IMR-90 (cell line): Measurements from ENCODE around the gene TEC. TPM values are rescaled to one million over a fixed set of nuclear protein-coding genes. Genes with fewer than 3 reads are reported as not detected.

Experiments
- ATAC-seq: fragments of 200-7000 bp; cut with Tn5 transposase; 2 replicates; pipeline ENCODE4 v1.9.1; 2020; ENCODE audit warnings: low read depth, mild to moderate bottlenecking, moderate library complexity
- BruUV-seq: library from RNA; stranded (reverse); fragments of 400-500 nt; replicated peaks from 2 replicates; lab custom pipeline; 2021; lab: Mats Ljungman, UMichigan
- CTCF ChIA-PET: fragments of 300-600 bp; formaldehyde crosslinking; extraction: SDS; loops from one replicate; lab custom pipeline; 2021; ENCODE audit warnings: antibody characterized with exemption; lab: Yijun Ruan, JAX
- POLR2A ChIA-PET: fragments of 300-600 bp; sonication (Branson Sonifier 250); formaldehyde crosslinking; loops from one replicate; lab custom pipeline; 2022; ENCODE audit warnings: antibody characterized with exemption; ENCODE audit not compliant: unreplicated experiment; lab: Charles Lee
- DNase-seq: peaks from one replicate; pipeline ENCODE4 v3.0.0; 2013
- H2AFZ ChIP-seq: replicated peaks from 2 replicates; pipeline ENCODE3; 2013; ENCODE audit warnings: low read length, mild to moderate bottlenecking; ENCODE audit not compliant: poor library complexity
- H2AK5ac ChIP-seq: 2 replicates; pipeline ENCODE4 v1.6.1; 2013; ENCODE audit warnings: low read depth, low read length, inconsistent platforms
- H2AK9ac ChIP-seq: replicated peaks from 2 replicates; pipeline ENCODE3; 2013; ENCODE audit warnings: mild to moderate bottlenecking, low read depth, low read length, moderate library complexity; ENCODE audit not compliant: poor library complexity
- H2BK120ac ChIP-seq: 2 replicates; pipeline ENCODE4 v1.6.1; 2013; ENCODE audit warnings: low read depth, low read length, inconsistent platforms
- H2BK15ac ChIP-seq: 3 replicates; pipeline ENCODE4 v1.6.1; 2013; ENCODE audit warnings: low read depth, low read length, inconsistent platforms
- H2BK20ac ChIP-seq: 2 replicates; pipeline ENCODE4 v1.6.1; 2013; ENCODE audit warnings: low read depth, mild to moderate bottlenecking, inconsistent platforms, low read length, moderate library complexity
- H2BK5ac ChIP-seq: 2 replicates; pipeline ENCODE4 v1.6.1; 2013; ENCODE audit warnings: mild to moderate bottlenecking, low read depth, low read length, inconsistent platforms; ENCODE audit not compliant: poor library complexity, severe bottlenecking
- H3K14ac ChIP-seq: replicated peaks from 2 replicates; pipeline ENCODE4 v1.6.1; 2013; ENCODE audit warnings: low read depth, low read length, inconsistent platforms
- H3K18ac ChIP-seq: 2 replicates; pipeline ENCODE4 v1.6.1; 2013; ENCODE audit warnings: low read depth, low read length, control low read depth
- H3K23ac ChIP-seq: 2 replicates; pipeline ENCODE4 v1.6.1; 2013; ENCODE audit warnings: low read depth, low read length, inconsistent platforms
- H3K27ac ChIP-seq: 2 replicates; pipeline ENCODE4 v1.5.1; 2013; ENCODE audit warnings: mild to moderate bottlenecking, control low read depth, low read length; ENCODE audit not compliant: insufficient read depth
- H3K27me3 ChIP-seq: 2 replicates; pipeline ENCODE4 v1.6.1; 2013; ENCODE audit warnings: low read length; ENCODE audit not compliant: control insufficient read depth, insufficient read depth
- H3K36me3 ChIP-seq: 2 replicates; pipeline ENCODE4 v1.6.1; 2013; ENCODE audit warnings: low read length, mixed read lengths; ENCODE audit not compliant: control insufficient read depth, insufficient read depth
- H3K4ac ChIP-seq: 2 replicates; pipeline ENCODE4 v1.6.1; 2013; ENCODE audit warnings: low read depth, low read length, inconsistent platforms
- H3K4me1 ChIP-seq: 2 replicates; pipeline ENCODE4 v1.6.1; 2013; ENCODE audit warnings: low read length, mixed read lengths; ENCODE audit not compliant: control insufficient read depth, insufficient read depth
- H3K4me2 ChIP-seq: 2 replicates; pipeline ENCODE4 v1.6.1; 2013; ENCODE audit warnings: low read depth, mild to moderate bottlenecking, control low read depth, low read length, moderate library complexity
- H3K4me3 ChIP-seq: 2 replicates; pipeline ENCODE4 v1.5.1; 2013; ENCODE audit warnings: low read depth, mild to moderate bottlenecking, control low read depth, low read length, moderate library complexity; ENCODE audit not compliant: insufficient read depth
- H3K56ac ChIP-seq: 2 replicates; pipeline ENCODE4 v1.6.1; 2013; ENCODE audit warnings: low read length, inconsistent platforms; ENCODE audit not compliant: insufficient read depth; ENCODE audit errors: extremely low read depth
- H3K79me1 ChIP-seq, 2 experiments: 2 replicates each; pipeline ENCODE4 v1.6.1; 2013; ENCODE audit warnings: low read length in 2 of 2, inconsistent platforms in 1 of 2, low read depth in 1 of 2
- H3K9ac ChIP-seq: 2 replicates; pipeline ENCODE4 v1.6.1; 2013; ENCODE audit warnings: low read depth, low read length, control low read depth
- H3K9me1 ChIP-seq: 2 replicates; pipeline ENCODE4 v1.6.1; 2013; ENCODE audit warnings: low read length, inconsistent platforms; ENCODE audit not compliant: insufficient read depth
- H3K9me3 ChIP-seq: 2 replicates; pipeline ENCODE4 v1.6.1; 2013; ENCODE audit warnings: low read length; ENCODE audit not compliant: control insufficient read depth, insufficient read depth
- H4K20me1 ChIP-seq: 2 replicates; pipeline ENCODE4 v1.6.1; 2013; ENCODE audit warnings: low read length, inconsistent platforms; ENCODE audit not compliant: insufficient read depth
- H4K5ac ChIP-seq: 2 replicates; pipeline ENCODE4 v1.6.1; 2013; ENCODE audit warnings: mild to moderate bottlenecking, low read depth, low read length, control low read depth
- H4K8ac ChIP-seq, 2 experiments: 2 replicates each; pipeline ENCODE4 v1.6.1; 2013; ENCODE audit warnings: low read depth in 2 of 2, low read length in 2 of 2, control low read depth in 1 of 2, inconsistent platforms in 1 of 2
- H4K91ac ChIP-seq: 2 replicates; pipeline ENCODE4 v1.6.1; 2013; ENCODE audit warnings: low read depth, low read length, inconsistent platforms; ENCODE audit not compliant: insufficient read depth
- BHLHE40 ChIP-seq: fragments of 150-350 bp; IDR thresholded peaks from 2 replicates; pipeline ENCODE4 v1.6.1; 2016; ENCODE audit warnings: mild to moderate bottlenecking, low read depth, low read length
- CEBPB ChIP-seq: IDR thresholded peaks from 2 replicates; pipeline ENCODE4 v1.6.1; 2012; ENCODE audit warnings: low read depth, low read length, improper control_type of control experiment
- CHD1 ChIP-seq: IDR thresholded peaks from 2 replicates; pipeline ENCODE4 v1.6.1; 2012; ENCODE audit warnings: low read depth, low read length, improper control_type of control experiment
- FOS ChIP-seq: fragments of 150-350 bp; IDR thresholded peaks from 2 replicates; pipeline ENCODE4 v1.6.1; 2016; ENCODE audit warnings: low read depth, low read length
- MAFK ChIP-seq: IDR thresholded peaks from 2 replicates; pipeline ENCODE4 v1.6.1; 2012; ENCODE audit warnings: low read depth, low read length, improper control_type of control experiment
- MAZ ChIP-seq: IDR thresholded peaks from 2 replicates; pipeline ENCODE4 v1.6.1; 2012; ENCODE audit warnings: low read depth, mild to moderate bottlenecking, low read length, improper control_type of control experiment, moderate library complexity, borderline replicate concordance
- MXI1 ChIP-seq: IDR thresholded peaks from 2 replicates; pipeline ENCODE4 v1.6.1; 2012; ENCODE audit warnings: low read depth, mild to moderate bottlenecking, low read length, moderate library complexity, borderline replicate concordance
- NFE2L2 ChIP-seq: fragments of 150-350 bp; IDR thresholded peaks from 2 replicates; pipeline ENCODE4 v1.6.1; 2016; ENCODE audit warnings: low read depth, mild to moderate bottlenecking, low read length
- POLR2A ChIP-seq: IDR thresholded peaks from 2 replicates; pipeline ENCODE4 v1.6.1; 2012; ENCODE audit warnings: mild to moderate bottlenecking, low read depth, low read length
- RAD21 ChIP-seq: IDR thresholded peaks from 2 replicates; pipeline ENCODE4 v1.6.1; 2012; ENCODE audit warnings: low read length, improper control_type of control experiment
- RCOR1 ChIP-seq: IDR thresholded peaks from 2 replicates; pipeline ENCODE4 v1.6.1; 2012; ENCODE audit warnings: mild to moderate bottlenecking, low read length, improper control_type of control experiment; ENCODE audit not compliant: insufficient replicate concordance
- RFX5 ChIP-seq: IDR thresholded peaks from 2 replicates; pipeline ENCODE4 v1.8.0; 2012; ENCODE audit warnings: low read depth, mild to moderate bottlenecking, low read length, moderate library complexity
- SMC3 ChIP-seq: fragments of 150-350 bp; IDR thresholded peaks from 2 replicates; pipeline ENCODE4 v1.6.1; 2016; ENCODE audit warnings: low read depth, mild to moderate bottlenecking, antibody characterized with exemption, low read length, moderate library complexity
- USF2 ChIP-seq: fragments of 150-350 bp; IDR thresholded peaks from 2 replicates; pipeline ENCODE4 v1.6.1; 2017; ENCODE audit warnings: mild to moderate bottlenecking, antibody characterized with exemption, low read length, low read depth
- WGBS, 2 experiments: methylation state at CpG; one replicate each; pipeline versions ENCODE4 v1.1.5 to v1.1.7; 2013; ENCODE audit warnings: missing lambda C conversion rate in 2 of 2; ENCODE audit not compliant: insufficient read length in 1 of 2; ENCODE audit errors: extremely low coverage in 2 of 2; 5-methylcytosine and 5-hydroxymethylcytosine counted together
- dilution Hi-C: fragments of 300-500 bp; cut with HindIII; formaldehyde crosslinking; loops from one replicate; pipeline ENCODE4 v1.14.3; 2018; ENCODE audit warnings: low sequenced_read_pairs; ENCODE audit not compliant: unreplicated experiment
- in situ Hi-C: fragments of 300-500 bp; cut with MboI; formaldehyde crosslinking; loops from 3 replicates; pipeline ENCODE4 v1.14.3; 2019; ENCODE audit warnings: low sequenced_read_pairs, inconsistent platforms, mixed read lengths
- intact Hi-C: fragments of 100-400 bp; cut with micrococcal nuclease; formaldehyde crosslinking; loops from 2 replicates; pipeline ENCODE4 v1.10.0; 2022
- polyA plus RNA-seq, 3 experiments: library from polyadenylated mRNA; depleted of rRNA; stranded (reverse); fragments of >200 nt; gene quantifications; 2 replicates each; pipeline ENCODE4 v1.2.3, GENCODE V29; 2012; ENCODE audit warnings: low replicate concordance in 1 of 3
- total RNA-seq: library from RNA; depleted of rRNA; stranded (reverse); fragments of >200 nt; gene quantifications from 2 replicates; pipeline ENCODE4 v1.2.3, GENCODE V29; 2012
- TF ChIP-seq, protein P1 (sequence below): fragments of 150-350 bp; IDR thresholded peaks from 2 replicates; pipeline ENCODE4 v1.6.1; 2016; ENCODE audit warnings: low read depth, mild to moderate bottlenecking, low read length, moderate library complexity, borderline replicate concordance
- TF ChIP-seq, protein P2 (sequence below): conservative IDR thresholded peaks from 2 replicates; pipeline ENCODE4 v1.5.1; 2012; ENCODE audit warnings: mild to moderate bottlenecking, low read depth, low read length, improper control_type of control experiment

Gene TEC
- total and polyA plus RNA-seq, 2 of the 4 experiments (the other 2 are of a cell fraction), result 0.39 to 0.54 TPM

DNA sequence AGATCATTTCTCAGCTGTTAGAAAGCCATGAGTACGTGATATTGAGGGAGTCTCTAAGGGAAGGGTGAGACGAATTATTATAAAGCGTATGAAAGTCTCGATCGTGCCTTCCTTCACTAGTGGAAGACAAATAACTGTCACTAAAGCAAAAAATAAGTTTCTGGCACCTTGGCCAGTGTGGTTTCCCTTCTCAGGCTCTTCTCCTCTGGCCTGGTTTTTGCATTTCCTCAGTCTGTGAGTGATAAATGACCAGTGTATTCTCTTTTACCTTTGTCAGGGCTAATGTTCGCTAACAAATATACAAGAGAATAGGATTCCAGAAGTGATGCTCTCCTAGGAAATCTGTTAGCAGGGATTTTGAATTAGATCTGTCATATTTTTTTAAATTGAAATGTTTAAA lies 155.2 kb downstream of the TEC start:
- H3K9me3 ChIP-seq, result no peaks in the 10 kb centered on the region
- H2AK9ac ChIP-seq, result no peak overlapping the region
- no peak overlapping the region for H2AK5ac ChIP-seq
- dilution Hi-C loops, result no loop called here
- H3K23ac ChIP-seq, result no peak overlapping the region
- no peak overlapping the region for H3K14ac ChIP-seq
- H4K91ac ChIP-seq, result no peak overlapping the region
- H3K9me1 ChIP-seq, result no peaks in the 10 kb centered on the region
- intact Hi-C loops, result loop anchor here (1.0 kb wide), 1 partner anchor 10 kb away; no protein-coding TSS in a partner anchor
- no peaks in the 10 kb centered on the region for H4K20me1 ChIP-seq
- DNase-seq, result no peak
- BruUV-seq, result no TSS peak
- in situ Hi-C loops, result no loop called here
- H3K27me3 ChIP-seq, result peaks cover 3% of the 10 kb centered on the region
- H4K5ac ChIP-seq, result no peak overlapping the region
- TF ChIP-seq, protein P1, sequence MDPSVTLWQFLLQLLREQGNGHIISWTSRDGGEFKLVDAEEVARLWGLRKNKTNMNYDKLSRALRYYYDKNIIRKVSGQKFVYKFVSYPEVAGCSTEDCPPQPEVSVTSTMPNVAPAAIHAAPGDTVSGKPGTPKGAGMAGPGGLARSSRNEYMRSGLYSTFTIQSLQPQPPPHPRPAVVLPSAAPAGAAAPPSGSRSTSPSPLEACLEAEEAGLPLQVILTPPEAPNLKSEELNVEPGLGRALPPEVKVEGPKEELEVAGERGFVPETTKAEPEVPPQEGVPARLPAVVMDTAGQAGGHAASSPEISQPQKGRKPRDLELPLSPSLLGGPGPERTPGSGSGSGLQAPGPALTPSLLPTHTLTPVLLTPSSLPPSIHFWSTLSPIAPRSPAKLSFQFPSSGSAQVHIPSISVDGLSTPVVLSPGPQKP, result no peak
- TF ChIP-seq SMC3, result no peak
- TF ChIP-seq RCOR1, result no peak
- TF ChIP-seq MXI1, result no peak
- no peak for TF ChIP-seq MAZ
- TF ChIP-seq USF2, result no peak
- TF ChIP-seq BHLHE40, result no peak
- TF ChIP-seq CEBPB, result no peak
- TF ChIP-seq MAFK, result no peak
- TF ChIP-seq, protein P2, sequence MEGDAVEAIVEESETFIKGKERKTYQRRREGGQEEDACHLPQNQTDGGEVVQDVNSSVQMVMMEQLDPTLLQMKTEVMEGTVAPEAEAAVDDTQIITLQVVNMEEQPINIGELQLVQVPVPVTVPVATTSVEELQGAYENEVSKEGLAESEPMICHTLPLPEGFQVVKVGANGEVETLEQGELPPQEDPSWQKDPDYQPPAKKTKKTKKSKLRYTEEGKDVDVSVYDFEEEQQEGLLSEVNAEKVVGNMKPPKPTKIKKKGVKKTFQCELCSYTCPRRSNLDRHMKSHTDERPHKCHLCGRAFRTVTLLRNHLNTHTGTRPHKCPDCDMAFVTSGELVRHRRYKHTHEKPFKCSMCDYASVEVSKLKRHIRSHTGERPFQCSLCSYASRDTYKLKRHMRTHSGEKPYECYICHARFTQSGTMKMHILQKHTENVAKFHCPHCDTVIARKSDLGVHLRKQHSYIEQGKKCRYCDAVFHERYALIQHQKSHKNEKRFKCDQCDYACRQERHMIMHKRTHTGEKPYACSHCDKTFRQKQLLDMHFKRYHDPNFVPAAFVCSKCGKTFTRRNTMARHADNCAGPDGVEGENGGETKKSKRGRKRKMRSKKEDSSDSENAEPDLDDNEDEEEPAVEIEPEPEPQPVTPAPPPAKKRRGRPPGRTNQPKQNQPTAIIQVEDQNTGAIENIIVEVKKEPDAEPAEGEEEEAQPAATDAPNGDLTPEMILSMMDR, result no peak
- TF ChIP-seq NFE2L2, result no peak
- no peak for TF ChIP-seq POLR2A
- no peak for TF ChIP-seq RAD21
- TF ChIP-seq FOS, result no peak
- TF ChIP-seq CHD1, result no peak
- TF ChIP-seq RFX5, result no peak
- no peak overlapping the region for H3K27ac ChIP-seq
- no peak overlapping the region for H3K18ac ChIP-seq
- no peaks in the 10 kb centered on the region for H3K4me1 ChIP-seq
- no peak for ATAC-seq
- H2BK20ac ChIP-seq, result no peak overlapping the region
- no peak overlapping the region for H2BK15ac ChIP-seq
- no peak overlapping the region for H2BK5ac ChIP-seq
- no peak overlapping the region for H2BK120ac ChIP-seq
- H3K4me2 ChIP-seq, result no peak overlapping the region
- H4K8ac ChIP-seq, result no peak overlapping the region
- no peak overlapping the region for H2AFZ ChIP-seq
- H3K9ac ChIP-seq, result no peak overlapping the region
- POLR2A ChIA-PET, result no interaction called here
- no CpG with 5 or more reads among the region's 6 CpGs for WGBS, 2 experiments
- H3K36me3 ChIP-seq, result no peaks in the 10 kb centered on the region
- CTCF ChIA-PET, result no interaction called here
- no peak overlapping the region for H3K56ac ChIP-seq
- no peak overlapping the region for H3K4ac ChIP-seq
- no peak overlapping the region for H3K4me3 ChIP-seq
- no peaks in the 10 kb centered on the region for H3K79me1 ChIP-seq
